Endodermal cell (in vitro differentiated cells): ENCODE data around the gene ITPA. TPM values are rescaled to one million over a fixed set of nuclear protein-coding genes. Genes with fewer than 3 reads are reported as not detected.

Experiments
- DNase-seq: peaks from one replicate; pipeline ENCODE4 v3.0.0-alpha.2; 2017
- H3K27ac ChIP-seq: 2 replicates; pipeline ENCODE4 v1.5.1; 2013; ENCODE audit warnings: mild to moderate bottlenecking, low read depth, low read length, moderate library complexity
- H3K27me3 ChIP-seq: 2 replicates; pipeline ENCODE4 v1.6.1; 2013; ENCODE audit warnings: mild to moderate bottlenecking, low read length, moderate library complexity; ENCODE audit not compliant: insufficient read depth, control insufficient read depth, poor library complexity, severe bottlenecking
- H3K36me3 ChIP-seq: 2 replicates; pipeline ENCODE4 v1.7.0; 2013; ENCODE audit warnings: mild to moderate bottlenecking, low read length, moderate library complexity; ENCODE audit not compliant: control insufficient read depth, insufficient read depth
- H3K4me1 ChIP-seq: one replicate; pipeline ENCODE4 v1.7.0; 2013; ENCODE audit warnings: low read length; ENCODE audit not compliant: control insufficient read depth, insufficient read depth
- H3K4me3 ChIP-seq: 2 replicates; pipeline ENCODE4 v1.5.1; 2013; ENCODE audit warnings: mild to moderate bottlenecking, low read length, moderate library complexity
- H3K9ac ChIP-seq: 2 replicates; pipeline ENCODE4 v1.6.1; 2013; ENCODE audit warnings: mild to moderate bottlenecking, low read length, moderate library complexity; ENCODE audit not compliant: poor library complexity, severe bottlenecking; ENCODE audit errors: extremely low read depth
- H3K9me3 ChIP-seq: 2 replicates; pipeline ENCODE4 v1.6.1; 2013; ENCODE audit warnings: mild to moderate bottlenecking, low read length, moderate library complexity; ENCODE audit not compliant: control insufficient read depth
- H3K27ac Mint-ChIP-seq: 2 replicates; pipeline ENCODE4 v1.8.0; 2020; ENCODE audit warnings: mixed read lengths
- H3K27me3 Mint-ChIP-seq: 2 replicates; pipeline ENCODE4 v1.8.0; 2021; ENCODE audit warnings: mild to moderate bottlenecking, mixed read lengths; ENCODE audit not compliant: insufficient read depth
- H3K36me3 Mint-ChIP-seq: 2 replicates; pipeline ENCODE4 v1.8.0; 2020; ENCODE audit warnings: low read depth, mixed read lengths
- H3K4me1 Mint-ChIP-seq: 2 replicates; pipeline ENCODE4 v1.8.0; 2020; ENCODE audit warnings: mixed read lengths
- H3K4me3 Mint-ChIP-seq: 2 replicates; pipeline ENCODE4 v1.8.0; 2020; ENCODE audit warnings: mild to moderate bottlenecking, moderate library complexity, mixed read lengths
- H3K9me3 Mint-ChIP-seq: 2 replicates; pipeline ENCODE4 v1.8.0; 2020; ENCODE audit warnings: mild to moderate bottlenecking, mixed read lengths
- WGBS, 2 experiments: methylation state at CpG; one replicate each; pipeline versions ENCODE4 v1.1.5 to v1.1.7; 2013; ENCODE audit warnings: missing lambda C conversion rate in 2 of 2, mixed read lengths in 1 of 2; ENCODE audit not compliant: insufficient coverage in 1 of 2, insufficient read length in 1 of 2; 5-methylcytosine and 5-hydroxymethylcytosine counted together
- total RNA-seq, 2 donors: library from RNA; stranded (reverse); fragmentation: NEBNext Ultra II Directional in 1 of 2; extraction: Animal tissue kit (Norgen Biotek cat#: 25700) in 1 of 2; gene quantifications; 2 replicates in 1 of 2; 3 replicates in 1 of 2; pipeline ENCODE4 v1.2.1, GENCODE V29; 2021
- TF ChIP-seq, protein P1 (sequence below): fragments of 200-600 bp; sonication (generic); conservative IDR thresholded peaks from 2 replicates; pipeline ENCODE4 v1.5.0; 2021; ENCODE audit warnings: antibody characterized with exemption, mild to moderate bottlenecking

Gene ITPA
- total RNA-seq, 2 donors from 2014 or later, result 50.8 to 53.6 TPM

DNA sequence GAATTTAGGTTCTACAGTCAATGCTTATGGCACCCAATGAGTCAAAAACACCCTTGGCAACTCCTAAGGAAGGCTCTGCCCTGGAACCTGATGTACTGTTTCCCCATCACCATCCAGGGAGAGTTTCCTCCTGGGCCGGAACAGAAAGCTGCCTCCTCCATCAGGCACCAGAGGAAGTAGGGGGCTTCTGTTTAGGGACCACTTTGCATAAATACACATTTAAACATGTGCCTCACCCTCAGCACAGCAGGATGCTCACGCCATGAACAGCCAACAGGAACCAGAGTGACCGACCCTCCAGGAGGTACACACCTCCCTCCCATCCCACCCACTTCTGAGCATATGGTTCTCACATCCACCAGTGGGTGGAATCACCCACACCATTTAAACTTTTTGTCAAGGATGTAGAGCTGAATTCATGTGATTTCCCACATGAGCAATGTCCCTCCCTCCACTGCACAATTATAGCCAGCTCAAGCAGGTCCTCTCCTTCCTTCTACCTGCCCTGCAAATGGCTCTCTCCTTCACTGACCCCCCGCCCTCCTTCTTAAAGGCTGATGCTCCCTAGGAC is 19.7 kb upstream of the ITPA start:
- Histone ChIP-seq H3K36me3 (peaks cover 48% of the 10 kb centered on the region), H3K4me3 (no peak overlapping the region), H3K9ac (no peak overlapping the region), H3K9me3 (no peaks in the 10 kb centered on the region), H3K4me1 (no peaks in the 10 kb centered on the region), H3K27ac (no peak overlapping the region), H3K27me3 (no peaks in the 10 kb centered on the region)
- H3K4me3 Mint-ChIP-seq, result no peak overlapping the region
- no peak for DNase-seq
- 97 to 100% methylated on average over 1 to 4 of the region's 4 CpGs for WGBS, 2 experiments
- TF ChIP-seq, protein P1, sequence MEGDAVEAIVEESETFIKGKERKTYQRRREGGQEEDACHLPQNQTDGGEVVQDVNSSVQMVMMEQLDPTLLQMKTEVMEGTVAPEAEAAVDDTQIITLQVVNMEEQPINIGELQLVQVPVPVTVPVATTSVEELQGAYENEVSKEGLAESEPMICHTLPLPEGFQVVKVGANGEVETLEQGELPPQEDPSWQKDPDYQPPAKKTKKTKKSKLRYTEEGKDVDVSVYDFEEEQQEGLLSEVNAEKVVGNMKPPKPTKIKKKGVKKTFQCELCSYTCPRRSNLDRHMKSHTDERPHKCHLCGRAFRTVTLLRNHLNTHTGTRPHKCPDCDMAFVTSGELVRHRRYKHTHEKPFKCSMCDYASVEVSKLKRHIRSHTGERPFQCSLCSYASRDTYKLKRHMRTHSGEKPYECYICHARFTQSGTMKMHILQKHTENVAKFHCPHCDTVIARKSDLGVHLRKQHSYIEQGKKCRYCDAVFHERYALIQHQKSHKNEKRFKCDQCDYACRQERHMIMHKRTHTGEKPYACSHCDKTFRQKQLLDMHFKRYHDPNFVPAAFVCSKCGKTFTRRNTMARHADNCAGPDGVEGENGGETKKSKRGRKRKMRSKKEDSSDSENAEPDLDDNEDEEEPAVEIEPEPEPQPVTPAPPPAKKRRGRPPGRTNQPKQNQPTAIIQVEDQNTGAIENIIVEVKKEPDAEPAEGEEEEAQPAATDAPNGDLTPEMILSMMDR, result no peak
- no peaks in the 10 kb centered on the region for H3K9me3 Mint-ChIP-seq
- H3K27me3 Mint-ChIP-seq, result no peaks in the 10 kb centered on the region
- H3K4me1 Mint-ChIP-seq, result peaks cover 4% of the 10 kb centered on the region
- peaks cover 39% of the 10 kb centered on the region for H3K36me3 Mint-ChIP-seq
- no peak overlapping the region for H3K27ac Mint-ChIP-seq

DNA sequence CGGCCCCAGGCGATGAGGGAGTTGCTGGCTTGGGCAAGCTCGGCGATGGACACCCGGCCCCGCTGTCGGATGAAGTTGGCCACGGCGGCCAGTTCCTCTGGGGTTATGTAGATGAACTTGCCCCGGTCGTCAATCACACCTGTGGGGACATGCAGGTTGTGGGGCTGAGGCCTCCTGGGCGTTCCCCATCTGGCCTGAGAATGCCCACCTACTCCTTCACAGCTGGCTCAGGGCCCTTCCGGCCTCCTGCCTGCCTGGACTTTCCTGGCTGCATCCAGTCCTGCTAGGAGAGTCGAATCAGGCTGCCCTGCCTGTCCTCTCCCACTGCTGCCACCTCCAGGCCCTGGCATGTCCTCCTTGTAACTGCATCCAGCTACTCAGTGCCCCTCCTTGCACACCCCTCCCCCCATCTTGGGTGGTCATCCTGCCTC is 18.6 kb upstream of the ITPA start:
- Mint-ChIP-seq H3K4me3 (no peak overlapping the region), H3K4me1 (peaks cover 4% of the 10 kb centered on the region), H3K36me3 (peaks cover 46% of the 10 kb centered on the region), H3K27ac (no peak overlapping the region), H3K9me3 (no peaks in the 10 kb centered on the region), H3K27me3 (no peaks in the 10 kb centered on the region)
- TF ChIP-seq, protein P1, result peak; percentile 37
- Histone ChIP-seq H3K4me3 (no peak overlapping the region), H3K27ac (no peak overlapping the region), H3K36me3 (peaks cover 58% of the 10 kb centered on the region), H3K27me3 (no peaks in the 10 kb centered on the region), H3K4me1 (no peaks in the 10 kb centered on the region), H3K9me3 (no peaks in the 10 kb centered on the region), H3K9ac (no peak overlapping the region)
- no peak for DNase-seq
- WGBS, 2 experiments, result 95 to 97% methylated on average over 13 to 14 of the region's 14 CpGs

DNA sequence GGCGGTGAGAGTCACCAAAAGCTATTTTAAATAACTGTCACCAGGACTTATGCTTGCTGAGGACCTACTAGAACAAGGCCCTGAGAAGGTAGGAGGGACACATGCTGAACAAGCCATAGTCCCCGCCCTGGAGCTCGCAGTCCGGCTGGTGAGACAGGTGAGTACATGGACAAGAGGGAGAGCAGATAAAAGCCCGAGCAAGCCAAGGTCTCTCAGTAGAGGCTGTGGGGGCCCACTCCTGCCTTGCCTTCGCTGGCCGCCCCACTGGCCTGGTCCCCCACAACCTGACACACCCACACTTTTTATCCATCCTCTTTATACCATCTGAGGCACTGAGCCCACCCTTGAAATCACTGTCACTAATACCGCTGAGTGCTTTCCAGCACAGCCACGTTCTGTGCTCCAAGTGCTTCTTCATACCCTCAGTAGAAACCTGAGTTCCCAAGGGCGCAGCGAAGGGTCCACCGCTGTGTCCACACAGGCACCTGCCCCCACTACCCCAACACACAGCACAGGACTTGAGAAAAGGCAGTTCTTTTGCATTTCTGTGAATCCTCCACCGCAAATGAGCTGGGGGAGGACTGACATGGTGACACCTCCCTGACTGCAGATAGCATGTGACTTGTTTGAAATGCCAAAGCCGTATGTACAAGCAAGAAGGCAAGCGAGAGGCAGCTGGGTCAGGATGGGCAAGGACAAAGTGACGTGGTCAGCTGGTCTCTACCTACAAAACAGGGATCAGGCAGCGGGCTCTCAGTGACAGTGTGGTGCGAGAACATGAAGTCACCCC is 16.9 kb upstream of the ITPA start:
- no peak overlapping the region for H3K9ac ChIP-seq
- peaks cover 59% of the 10 kb centered on the region for H3K36me3 Mint-ChIP-seq
- no peaks in the 10 kb centered on the region for H3K4me1 ChIP-seq
- no peaks in the 10 kb centered on the region for H3K9me3 Mint-ChIP-seq
- no peaks in the 10 kb centered on the region for H3K27me3 ChIP-seq
- WGBS, 2 experiments, result 95 to 97% methylated on average over 13 to 18 of the region's 18 CpGs
- no peaks in the 10 kb centered on the region for H3K9me3 ChIP-seq
- TF ChIP-seq, protein P1, result no peak
- no peak for DNase-seq
- H3K4me1 Mint-ChIP-seq, result peaks cover 4% of the 10 kb centered on the region
- H3K4me3 Mint-ChIP-seq, result no peak overlapping the region
- no peak overlapping the region for H3K4me3 ChIP-seq
- H3K36me3 ChIP-seq, result peaks cover 67% of the 10 kb centered on the region
- H3K27ac Mint-ChIP-seq, result peak overlapping the region; percentile 27
- H3K27me3 Mint-ChIP-seq, result no peaks in the 10 kb centered on the region
- H3K27ac ChIP-seq, result no peak overlapping the region
